Measurements from ENCODE around the gene BCAR3. TPM values are rescaled to one million over a fixed set of nuclear protein-coding genes. Genes with fewer than 3 reads are reported as not detected.

The BCAR3 gene
- total RNA-seq, 5 donors from 2014 or later (not counting 1 experiment from before 2014, with no cell fraction given): 0.63 to 2.5 (median 1.4) TPM

GRCh38 chr1:93690921-93691789, 9.5 kb upstream of the BCAR3 start:
- no CpG with 5 or more reads among the region's 4 CpGs for WGBS (ENCODE audit: insufficient coverage)
- Histone ChIP-seq H3K4me3 (ENCODE audit: control insufficient read depth in 1 of 2, extremely low read depth in 1 of 2, low read length in 1 of 2) (no peak overlapping the region), H3K4me1 (ENCODE audit: control insufficient read depth in 1 of 2, extremely low read depth in 1 of 2, insufficient read depth in 2 of 2, low read length in 2 of 2) (no peaks in the 10 kb centered on the region), H3K36me3 (ENCODE audit: control insufficient read depth in 2 of 2, extremely low read depth in 1 of 2, insufficient read depth in 1 of 2, low read length in 1 of 2) (no peaks in the 10 kb centered on the region), H3K9me3 (no peaks in the 10 kb centered on the region), H3K27ac (ENCODE audit: low read length) (no peak overlapping the region), H3K27me3 (replicated peaks in 1 of 2; ENCODE audit: control insufficient read depth in 2 of 2, extremely low read depth in 1 of 2, insufficient read depth in 2 of 2, low read length in 1 of 2) (no peaks in the 10 kb centered on the region)
- ChIA-PET CTCF (interaction anchor here in 1 of 2 donors (0.5 kb wide), 1 partner anchor 1165 kb away, joined by 3 read pairs; no protein-coding TSS in a partner anchor), POLR2A (no interaction called here)
- Mint-ChIP-seq H3K27ac (no peak overlapping the region), H3K36me3 (no peaks in the 10 kb centered on the region), H3K27me3 (peaks cover 3 to 4% of the 10 kb centered on the region in 2 donors), H3K4me1 (peaks cover 0 to 16% (median 14%) of the 10 kb centered on the region in 3 donors), H3K4me3 (no peak overlapping the region), H3K9me3 (no peaks in the 10 kb centered on the region)
- no peak for ATAC-seq (replicated peaks in 1 of 4)
- DNase-seq: no peak

DNA sequence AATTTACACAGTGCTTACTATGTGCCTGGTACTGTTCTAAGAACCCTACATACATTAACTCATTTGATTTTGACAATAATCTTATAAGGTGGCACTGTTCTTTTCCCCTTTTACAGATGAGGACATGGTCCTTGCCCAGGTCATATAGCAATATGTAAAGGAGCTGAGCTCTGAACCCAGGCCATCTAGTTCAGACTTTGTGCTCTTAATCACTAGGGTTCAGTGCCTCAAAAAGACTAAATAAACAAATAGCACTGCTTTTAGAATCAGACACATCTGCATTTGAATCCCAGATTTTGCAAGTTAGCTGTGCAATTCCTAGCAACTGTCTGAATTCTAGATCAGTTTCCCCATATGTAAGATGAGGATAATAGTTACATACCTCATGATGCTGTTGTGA, 8.7 kb upstream of the BCAR3 start:
- no peak for ATAC-seq (replicated peaks in 1 of 4)
- Histone ChIP-seq H3K9me3 (no peaks in the 10 kb centered on the region), H3K27ac (ENCODE audit: low read length) (no peak overlapping the region), H3K4me1 (ENCODE audit: control insufficient read depth in 1 of 2, extremely low read depth in 1 of 2, insufficient read depth in 2 of 2, low read length in 2 of 2) (no peaks in the 10 kb centered on the region), H3K36me3 (ENCODE audit: control insufficient read depth in 2 of 2, extremely low read depth in 1 of 2, insufficient read depth in 1 of 2, low read length in 1 of 2) (no peaks in the 10 kb centered on the region), H3K4me3 (ENCODE audit: control insufficient read depth in 1 of 2, extremely low read depth in 1 of 2, low read length in 1 of 2) (no peak overlapping the region), H3K27me3 (replicated peaks in 1 of 2; ENCODE audit: control insufficient read depth in 2 of 2, extremely low read depth in 1 of 2, insufficient read depth in 2 of 2, low read length in 1 of 2) (no peaks in the 10 kb centered on the region)
- no peak for DNase-seq
- ChIA-PET POLR2A (no interaction called here), CTCF (no interaction called here)
- no peak overlapping the region for H3K27ac Mint-ChIP-seq
- no peaks in the 10 kb centered on the region for H3K9me3 Mint-ChIP-seq
- H3K4me3 Mint-ChIP-seq: no peak overlapping the region
- peaks cover 0 to 16% (median 14%) of the 10 kb centered on the region in 3 donors for H3K4me1 Mint-ChIP-seq
- H3K36me3 Mint-ChIP-seq: no peaks in the 10 kb centered on the region
- peaks cover 3 to 7% of the 10 kb centered on the region in 2 donors for H3K27me3 Mint-ChIP-seq

- Histone ChIP-seq H3K9me3 (no peaks in the 10 kb centered on the region), H3K4me3 (ENCODE audit: control insufficient read depth in 1 of 2, extremely low read depth in 1 of 2, low read length in 1 of 2) (no peak overlapping the region), H3K27ac (ENCODE audit: low read length) (no peak overlapping the region), H3K27me3 (replicated peaks in 1 of 2; ENCODE audit: control insufficient read depth in 2 of 2, extremely low read depth in 1 of 2, insufficient read depth in 2 of 2, low read length in 1 of 2) (no peaks in the 10 kb centered on the region), H3K36me3 (ENCODE audit: control insufficient read depth in 2 of 2, extremely low read depth in 1 of 2, insufficient read depth in 1 of 2, low read length in 1 of 2) (no peaks in the 10 kb centered on the region), H3K4me1 (ENCODE audit: control insufficient read depth in 1 of 2, extremely low read depth in 1 of 2, insufficient read depth in 2 of 2, low read length in 2 of 2) (no peaks in the 10 kb centered on the region)
- H3K9me3 Mint-ChIP-seq: no peaks in the 10 kb centered on the region
- ATAC-seq (replicated peaks in 1 of 4) (no peak), DNase-seq (no peak)
- no peak overlapping the region for H3K4me3 Mint-ChIP-seq
- ChIA-PET POLR2A (no interaction called here), CTCF (interaction anchor here (0.5 to 0.7 kb wide), 3 partner anchors 46 to 155 kb away, joined by 3 to 5 read pairs (median 3); no protein-coding TSS in a partner anchor)
- H3K27ac Mint-ChIP-seq: no peak overlapping the region
- no peaks in the 10 kb centered on the region for H3K36me3 Mint-ChIP-seq
- WGBS (ENCODE audit: insufficient coverage): 80% methylated on average over 1 of the region's 5 CpGs
- peaks cover 3 to 12% of the 10 kb centered on the region in 2 donors for H3K27me3 Mint-ChIP-seq
- peaks cover 0 to 16% (median 14%) of the 10 kb centered on the region in 3 donors for H3K4me1 Mint-ChIP-seq
Observed at GRCh38 chr1:93689521-93690223, 8.0 kb upstream of the BCAR3 start.

DNA sequence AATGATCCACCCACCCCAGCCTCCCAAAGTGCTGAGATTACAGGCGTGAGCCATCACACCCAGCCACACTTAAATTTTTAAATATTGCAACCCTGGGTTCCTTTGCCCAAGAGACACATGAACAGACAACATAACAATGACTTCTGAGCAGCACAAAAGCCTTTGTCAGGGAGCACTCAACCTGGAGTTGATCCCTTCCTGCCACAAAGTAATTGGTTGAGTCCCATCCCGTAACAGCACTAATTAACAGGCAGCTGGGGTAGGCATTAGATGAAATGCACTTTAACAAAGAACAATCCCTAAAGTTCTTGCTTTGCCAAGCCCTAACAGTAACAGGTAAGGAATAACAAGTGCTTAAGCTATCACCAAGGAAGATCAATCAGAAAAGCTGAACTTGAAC, 5.9 kb upstream of the BCAR3 start:
- ATAC-seq (replicated peaks in 1 of 4) (no peak), DNase-seq (no peak)
- Histone ChIP-seq H3K4me3 (ENCODE audit: control insufficient read depth in 1 of 2, extremely low read depth in 1 of 2, low read length in 1 of 2) (no peak overlapping the region), H3K4me1 (ENCODE audit: control insufficient read depth in 1 of 2, extremely low read depth in 1 of 2, insufficient read depth in 2 of 2, low read length in 2 of 2) (no peaks in the 10 kb centered on the region), H3K27me3 (replicated peaks in 1 of 2; ENCODE audit: control insufficient read depth in 2 of 2, extremely low read depth in 1 of 2, insufficient read depth in 2 of 2, low read length in 1 of 2) (peaks cover 0 to 2% of the 10 kb centered on the region in 2 experiments), H3K36me3 (ENCODE audit: control insufficient read depth in 2 of 2, extremely low read depth in 1 of 2, insufficient read depth in 1 of 2, low read length in 1 of 2) (no peaks in the 10 kb centered on the region), H3K9me3 (no peaks in the 10 kb centered on the region), H3K27ac (ENCODE audit: low read length) (no peak overlapping the region)
- Mint-ChIP-seq H3K9me3 (no peaks in the 10 kb centered on the region), H3K27ac (no peak overlapping the region), H3K36me3 (no peaks in the 10 kb centered on the region), H3K4me3 (no peak overlapping the region), H3K27me3 (peaks cover 12 to 29% of the 10 kb centered on the region in 2 donors), H3K4me1 (peaks cover 0 to 4% (median 3%) of the 10 kb centered on the region in 3 donors)
- ChIA-PET POLR2A (no interaction called here), CTCF (interaction anchor here (0.9 to 1.2 kb wide), 2 partner anchors 58 to 156 kb away, joined by 3 to 4 read pairs; no protein-coding TSS in a partner anchor)
- WGBS (ENCODE audit: insufficient coverage): no CpG with 5 or more reads among the region's 2 CpGs

GRCh38 chr1:93686504-93687250, 5.0 kb upstream of the BCAR3 start:
- peaks cover 20 to 38% of the 10 kb centered on the region in 2 donors for H3K27me3 Mint-ChIP-seq
- peaks cover 0 to 5% of the 10 kb centered on the region in 2 experiments for H3K4me1 ChIP-seq (ENCODE audit: control insufficient read depth in 1 of 2, extremely low read depth in 1 of 2, insufficient read depth in 2 of 2, low read length in 2 of 2)
- no peaks in the 10 kb centered on the region for H3K9me3 Mint-ChIP-seq
- H3K4me3 ChIP-seq (ENCODE audit: control insufficient read depth in 1 of 2, extremely low read depth in 1 of 2, low read length in 1 of 2): no peak overlapping the region
- H3K9me3 ChIP-seq: no peaks in the 10 kb centered on the region
- H3K4me1 Mint-ChIP-seq: peaks cover 5 to 6% (median 5%) of the 10 kb centered on the region in 3 donors
- DNase-seq (no peak), ATAC-seq (replicated peaks in 1 of 4) (no peak)
- no peak overlapping the region for H3K27ac ChIP-seq (ENCODE audit: low read length)
- ChIA-PET POLR2A (no interaction called here), CTCF (no interaction called here)
- H3K36me3 ChIP-seq (ENCODE audit: control insufficient read depth in 2 of 2, extremely low read depth in 1 of 2, insufficient read depth in 1 of 2, low read length in 1 of 2): no peaks in the 10 kb centered on the region
- H3K27me3 ChIP-seq (replicated peaks in 1 of 2; ENCODE audit: control insufficient read depth in 2 of 2, extremely low read depth in 1 of 2, insufficient read depth in 2 of 2, low read length in 1 of 2): peaks cover 0 to 11% of the 10 kb centered on the region in 2 experiments
- no peaks in the 10 kb centered on the region for H3K36me3 Mint-ChIP-seq
- WGBS (ENCODE audit: insufficient coverage): no CpG with 5 or more reads among the region's 3 CpGs
- no peak overlapping the region for H3K27ac Mint-ChIP-seq
- H3K4me3 Mint-ChIP-seq: no peak overlapping the region

- CTCF ChIA-PET: interaction anchor here in 1 of 2 donors (0.6 kb wide), 1 partner anchor 791 kb away, joined by 4 read pairs; no protein-coding TSS in a partner anchor
- 57% methylated on average over 1 of the region's 1 CpG for WGBS (ENCODE audit: insufficient coverage)
- Histone ChIP-seq H3K36me3 (ENCODE audit: control insufficient read depth in 2 of 2, extremely low read depth in 1 of 2, insufficient read depth in 1 of 2, low read length in 1 of 2) (no peaks in the 10 kb centered on the region), H3K4me1 (ENCODE audit: control insufficient read depth in 1 of 2, extremely low read depth in 1 of 2, insufficient read depth in 2 of 2, low read length in 2 of 2) (peaks cover 0 to 11% of the 10 kb centered on the region in 2 experiments), H3K9me3 (no peaks in the 10 kb centered on the region), H3K4me3 (ENCODE audit: control insufficient read depth in 1 of 2, extremely low read depth in 1 of 2, low read length in 1 of 2) (no peak overlapping the region), H3K27ac (ENCODE audit: low read length) (no peak overlapping the region), H3K27me3 (replicated peaks in 1 of 2; ENCODE audit: control insufficient read depth in 2 of 2, extremely low read depth in 1 of 2, insufficient read depth in 2 of 2, low read length in 1 of 2) (peaks cover 0 to 16% of the 10 kb centered on the region in 2 experiments)
- no peaks in the 10 kb centered on the region for H3K36me3 Mint-ChIP-seq
- peaks cover 5 to 6% (median 6%) of the 10 kb centered on the region in 3 donors for H3K4me1 Mint-ChIP-seq
- no peak for DNase-seq
- ATAC-seq (replicated peaks in 1 of 4): no peak
- H3K27ac Mint-ChIP-seq: no peak overlapping the region
- POLR2A ChIA-PET: no interaction called here
- peaks cover 20 to 39% of the 10 kb centered on the region in 2 donors for H3K27me3 Mint-ChIP-seq
- no peaks in the 10 kb centered on the region for H3K9me3 Mint-ChIP-seq
- H3K4me3 Mint-ChIP-seq: no peak overlapping the region
Observed at GRCh38 chr1:93685918-93686317, 4.3 kb upstream of the BCAR3 start.

Data from T-cell (primary cell).